ENCODE data around the gene RFNG.

RFNG gene

GRCh38 chr17:82024859-82025258, 26.8 kb downstream of the RFNG start:
- no peak for DNase-seq

GRCh38 chr17:82023447-82024241, 28.0 kb downstream of the RFNG start:
- DNase-seq = peak in 2 of 5 experiments; percentile 10 to 35

GRCh38 chr17:82022981-82023446, 28.6 kb downstream of the RFNG start, which contains the start of gene LRRC45:
Gene LRRC45, plus strand, starts transcription at chr17:82023305. Its CDS starts 339 bp downstream, at chr17:82023644.
- DNase-seq = peak; percentile 99 to 100 (median 99)

GRCh38 chr17:82022310-82022980, 29.2 kb downstream of the RFNG start, which contains the start of gene CENPX:
Gene CENPX, minus strand, starts transcription at chr17:82022878. Its CDS starts 17 bp downstream, at chr17:82022861.
- no peak for DNase-seq

- no peak for DNase-seq
Measured at GRCh38 chr17:82021900-82022309, 29.7 kb downstream of the RFNG start.

- DNase-seq = peak in 3 of 5 experiments; percentile 35 to 66 (median 41)
Measured at GRCh38 chr17:82021107-82021899, 30.3 kb downstream of the RFNG start.

GRCh38 chr17:82020572-82021106, 31.0 kb downstream of the RFNG start:
- DNase-seq = no peak

GRCh38 chr17:82019690-82020571, 31.7 kb downstream of the RFNG start:
- peak; percentile 28 to 57 (median 44) for DNase-seq

GRCh38 chr17:82018989-82019689, 32.5 kb downstream of the RFNG start:
- no peak for DNase-seq

GRCh38 chr17:82018152-82018988, 33.2 kb downstream of the RFNG start:
- DNase-seq = no peak

GRCh38 chr17:82017612-82018151, 33.9 kb downstream of the RFNG start:
- DNase-seq = no peak

- DNase-seq = no peak
Measured at GRCh38 chr17:82016875-82017459, 34.6 kb downstream of the RFNG start.

GRCh38 chr17:82016061-82016874, 35.3 kb downstream of the RFNG start:
- no peak for DNase-seq

- DNase-seq = no peak
Measured at GRCh38 chr17:82015311-82015971, 36.2 kb downstream of the RFNG start.

- no peak for DNase-seq
Measured at GRCh38 chr17:82014971-82015310, 36.7 kb downstream of the RFNG start.

GRCh38 chr17:82014432-82014831, 37.2 kb downstream of the RFNG start:
- DNase-seq = no peak

- DNase-seq = no peak
Measured at GRCh38 chr17:82013772-82014321, 37.8 kb downstream of the RFNG start.

- no peak for DNase-seq
Measured at GRCh38 chr17:82013341-82013740, 38.3 kb downstream of the RFNG start.
